GM23338 (cell line): ENCODE measurements around the gene PSMD12. TPM values are rescaled to one million over a fixed set of nuclear protein-coding genes. Genes with fewer than 3 reads are reported as not detected.

Source experiments
- ATAC-seq: fragments of 200-7000 bp; cut with Tn5 transposase; 3 replicates; pipeline ENCODE4 v1.9.1; 2020
- DNase-seq: peaks from one replicate; pipeline ENCODE4 v3.0.0-alpha.2; 2015; ENCODE audit warnings: low spot score
- H2AFZ ChIP-seq: fragments of 200-600 bp; sonication (generic); 2 replicates; pipeline ENCODE4 v1.8.0; 2016; ENCODE audit warnings: antibody characterized with exemption, mild to moderate bottlenecking, moderate library complexity
- H3F3A ChIP-seq: fragments of 200-600 bp; sonication (generic); replicated peaks from 2 replicates; pipeline ENCODE4 v1.8.0; 2017; ENCODE audit warnings: antibody characterized with exemption, mixed run types, low read depth
- H3K27ac ChIP-seq: fragments of 200-600 bp; sonication (generic); 2 replicates; pipeline ENCODE4 v1.6.1; 2016; ENCODE audit warnings: low read depth
- H3K27me3 ChIP-seq: fragments of 200-600 bp; sonication (generic); 2 replicates; pipeline ENCODE4 v1.8.0; 2016; ENCODE audit warnings: mild to moderate bottlenecking, mixed run types, moderate library complexity; ENCODE audit not compliant: insufficient read depth
- H3K36me3 ChIP-seq: fragments of 200-600 bp; sonication (generic); 2 replicates; pipeline ENCODE4 v1.8.0; 2016; ENCODE audit warnings: mild to moderate bottlenecking; ENCODE audit not compliant: insufficient read depth
- H3K4me1 ChIP-seq: fragments of 200-600 bp; sonication (generic); 2 replicates; pipeline ENCODE4 v1.8.0; 2016; ENCODE audit warnings: mild to moderate bottlenecking, moderate library complexity; ENCODE audit not compliant: insufficient read depth
- H3K4me2 ChIP-seq: fragments of 200-600 bp; sonication (generic); 2 replicates; pipeline ENCODE4 v1.7.1; 2017; ENCODE audit warnings: mixed run types
- H3K4me3 ChIP-seq: fragments of 200-600 bp; sonication (generic); 2 replicates; pipeline ENCODE4 v1.6.1; 2016; ENCODE audit warnings: mixed run types
- H3K79me2 ChIP-seq: fragments of 200-600 bp; sonication (generic); replicated peaks from 2 replicates; pipeline ENCODE4 v1.8.0; 2017; ENCODE audit warnings: mild to moderate bottlenecking; ENCODE audit not compliant: insufficient read depth
- H3K9me2 ChIP-seq: fragments of 200-600 bp; sonication (generic); 2 replicates; pipeline ENCODE4 v1.8.0; 2017; ENCODE audit not compliant: insufficient read depth
- H4K20me1 ChIP-seq: fragments of 200-600 bp; sonication (generic); replicated peaks from 2 replicates; pipeline ENCODE4 v1.8.0; 2017; ENCODE audit warnings: mild to moderate bottlenecking; ENCODE audit not compliant: insufficient read depth
- H3K27ac Mint-ChIP-seq: 2 replicates; pipeline ENCODE4 v1.8.0; 2020; ENCODE audit warnings: inconsistent platforms, mild to moderate bottlenecking, moderate library complexity, mixed read lengths
- H3K27me3 Mint-ChIP-seq: 3 replicates; pipeline ENCODE4 v1.8.0; 2022; ENCODE audit warnings: low read depth, mild to moderate bottlenecking, moderate library complexity, mixed read lengths, inconsistent platforms; ENCODE audit not compliant: insufficient read depth, poor library complexity
- H3K36me3 Mint-ChIP-seq: 3 replicates; pipeline ENCODE4 v1.8.0; 2021; ENCODE audit warnings: low read depth, mild to moderate bottlenecking, inconsistent platforms, moderate library complexity, mixed read lengths
- H3K4me1 Mint-ChIP-seq: 3 replicates; pipeline ENCODE4 v1.8.0; 2020; ENCODE audit warnings: mild to moderate bottlenecking, inconsistent platforms, mixed read lengths
- H3K4me3 Mint-ChIP-seq: 3 replicates; pipeline ENCODE4 v1.8.0; 2021; ENCODE audit warnings: moderate library complexity, mild to moderate bottlenecking, inconsistent platforms, mixed read lengths
- H3K9me3 Mint-ChIP-seq: 3 replicates; pipeline ENCODE4 v1.8.0; 2020; ENCODE audit warnings: moderate library complexity, mild to moderate bottlenecking, inconsistent platforms, mixed read lengths
- CREB1 ChIP-seq: fragments of 250-450 bp; sonication (Bioruptor Pico); IDR thresholded peaks from 2 replicates; pipeline ENCODE4 v1.5.0; 2020; ENCODE audit warnings: low read depth, mild to moderate bottlenecking, moderate library complexity
- CTCF ChIP-seq, 2 experiments: fragments of 200-600 bp in 1 of 2; sonication (generic) in 1 of 2; conservative IDR thresholded peaks; 2 replicates each; pipeline versions ENCODE4 v1.5.1 to v1.6.1; 2016 to 2017; ENCODE audit warnings: antibody characterized with exemption in 2 of 2, low read depth in 2 of 2, mild to moderate bottlenecking in 2 of 2, moderate library complexity in 1 of 2
- EZH2 ChIP-seq: fragments of 200-600 bp; sonication (generic); IDR thresholded peaks from one replicate; pipeline ENCODE4 v1.8.0; 2017; ENCODE audit warnings: antibody characterized with exemption, mild to moderate bottlenecking, low read depth; ENCODE audit not compliant: unreplicated experiment
- JUNB ChIP-seq: IDR thresholded peaks from one replicate; pipeline ENCODE4 v1.6.1; 2016; ENCODE audit warnings: antibody characterized with exemption; ENCODE audit not compliant: unreplicated experiment
- NANOG ChIP-seq: IDR thresholded peaks from 2 replicates; pipeline ENCODE4 v1.6.1; 2016; ENCODE audit warnings: antibody characterized with exemption, borderline replicate concordance
- POLR2AphosphoS5 ChIP-seq: IDR thresholded peaks from 2 replicates; pipeline ENCODE4 v1.6.1; 2016; ENCODE audit warnings: antibody characterized with exemption, low read depth
- STAT1 ChIP-seq: IDR thresholded peaks from one replicate; pipeline ENCODE4 v1.6.1; 2016; ENCODE audit warnings: antibody characterized with exemption; ENCODE audit not compliant: unreplicated experiment
- ZNF331 ChIP-seq: fragments of 250-450 bp; sonication (Bioruptor Pico); IDR thresholded peaks from 2 replicates; pipeline ENCODE4 v1.5.0; 2020; ENCODE audit warnings: low read depth, mild to moderate bottlenecking, moderate library complexity
- polyA plus RNA-seq: library from polyadenylated mRNA; unstranded; fragments of >200 nt; fragmentation: Nextera tagmentation; extraction: Ambion mirVana; gene quantifications from 2 replicates; pipeline ENCODE4 v1.2.1, GENCODE V29; 2016
- total RNA-seq: library from RNA; depleted of rRNA; stranded (reverse); fragments of >200 nt; shearing (Covaris generic); gene quantifications from 2 replicates; pipeline ENCODE4 v1.2.3, GENCODE V29; 2014
- TF ChIP-seq, protein P1 (sequence below): IDR thresholded peaks from one replicate; pipeline ENCODE4 v1.6.1; 2018; ENCODE audit warnings: antibody characterized with exemption; ENCODE audit not compliant: unreplicated experiment
- TF ChIP-seq, protein P2 (sequence below): IDR thresholded peaks from 2 replicates; pipeline ENCODE4 v1.6.1; 2016; ENCODE audit warnings: antibody characterized with exemption

PSMD12 gene
- total and polyA plus RNA-seq, 2 experiments from 2014 or later, result 73.7 to 146 TPM

GRCh38 chr17:67290711-67291291, 75.6 kb downstream of the PSMD12 start (continued):
- TF ChIP-seq CTCF (conservative IDR thresholded peaks at IDR 0.05; ENCODE audit: low read depth in 2 of 2), result no peak
- no peak for TF ChIP-seq EZH2
- TF ChIP-seq STAT1, result no peak
- TF ChIP-seq NANOG, result no peak
- TF ChIP-seq, protein P1, sequence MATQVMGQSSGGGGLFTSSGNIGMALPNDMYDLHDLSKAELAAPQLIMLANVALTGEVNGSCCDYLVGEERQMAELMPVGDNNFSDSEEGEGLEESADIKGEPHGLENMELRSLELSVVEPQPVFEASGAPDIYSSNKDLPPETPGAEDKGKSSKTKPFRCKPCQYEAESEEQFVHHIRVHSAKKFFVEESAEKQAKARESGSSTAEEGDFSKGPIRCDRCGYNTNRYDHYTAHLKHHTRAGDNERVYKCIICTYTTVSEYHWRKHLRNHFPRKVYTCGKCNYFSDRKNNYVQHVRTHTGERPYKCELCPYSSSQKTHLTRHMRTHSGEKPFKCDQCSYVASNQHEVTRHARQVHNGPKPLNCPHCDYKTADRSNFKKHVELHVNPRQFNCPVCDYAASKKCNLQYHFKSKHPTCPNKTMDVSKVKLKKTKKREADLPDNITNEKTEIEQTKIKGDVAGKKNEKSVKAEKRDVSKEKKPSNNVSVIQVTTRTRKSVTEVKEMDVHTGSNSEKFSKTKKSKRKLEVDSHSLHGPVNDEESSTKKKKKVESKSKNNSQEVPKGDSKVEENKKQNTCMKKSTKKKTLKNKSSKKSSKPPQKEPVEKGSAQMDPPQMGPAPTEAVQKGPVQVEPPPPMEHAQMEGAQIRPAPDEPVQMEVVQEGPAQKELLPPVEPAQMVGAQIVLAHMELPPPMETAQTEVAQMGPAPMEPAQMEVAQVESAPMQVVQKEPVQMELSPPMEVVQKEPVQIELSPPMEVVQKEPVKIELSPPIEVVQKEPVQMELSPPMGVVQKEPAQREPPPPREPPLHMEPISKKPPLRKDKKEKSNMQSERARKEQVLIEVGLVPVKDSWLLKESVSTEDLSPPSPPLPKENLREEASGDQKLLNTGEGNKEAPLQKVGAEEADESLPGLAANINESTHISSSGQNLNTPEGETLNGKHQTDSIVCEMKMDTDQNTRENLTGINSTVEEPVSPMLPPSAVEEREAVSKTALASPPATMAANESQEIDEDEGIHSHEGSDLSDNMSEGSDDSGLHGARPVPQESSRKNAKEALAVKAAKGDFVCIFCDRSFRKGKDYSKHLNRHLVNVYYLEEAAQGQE, result no peak
- no peak for TF ChIP-seq CREB1 (CRISPR knock-in tag)

DNA sequence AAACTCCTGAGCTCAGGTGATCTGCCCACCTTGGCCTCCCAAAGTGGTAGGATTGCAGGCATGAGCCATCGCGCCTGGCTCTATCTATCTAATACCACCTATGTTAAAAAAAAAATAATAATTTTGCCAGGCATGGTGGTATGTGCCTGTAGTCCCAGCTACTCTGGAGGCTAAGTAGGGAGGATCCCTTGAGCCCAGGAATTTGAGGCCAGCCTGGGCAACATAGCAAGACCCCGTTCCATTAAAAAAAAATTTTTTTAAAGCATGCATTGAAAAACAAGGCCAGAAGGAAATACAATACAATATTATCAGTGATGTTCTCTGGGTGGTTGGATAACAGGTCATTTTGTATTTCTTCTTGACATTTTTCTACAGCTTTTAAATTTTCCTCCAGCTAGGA, 76.1 kb downstream of the PSMD12 start:
- H3K4me3 Mint-ChIP-seq, result no peak overlapping the region
- ATAC-seq, result no peak

GRCh38 chr17:67289181-67289876, 77.0 kb downstream of the PSMD12 start:
- peak; percentile 25 for ATAC-seq
- TF ChIP-seq, protein P2, sequence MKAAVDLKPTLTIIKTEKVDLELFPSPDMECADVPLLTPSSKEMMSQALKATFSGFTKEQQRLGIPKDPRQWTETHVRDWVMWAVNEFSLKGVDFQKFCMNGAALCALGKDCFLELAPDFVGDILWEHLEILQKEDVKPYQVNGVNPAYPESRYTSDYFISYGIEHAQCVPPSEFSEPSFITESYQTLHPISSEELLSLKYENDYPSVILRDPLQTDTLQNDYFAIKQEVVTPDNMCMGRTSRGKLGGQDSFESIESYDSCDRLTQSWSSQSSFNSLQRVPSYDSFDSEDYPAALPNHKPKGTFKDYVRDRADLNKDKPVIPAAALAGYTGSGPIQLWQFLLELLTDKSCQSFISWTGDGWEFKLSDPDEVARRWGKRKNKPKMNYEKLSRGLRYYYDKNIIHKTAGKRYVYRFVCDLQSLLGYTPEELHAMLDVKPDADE, result no peak
- TF ChIP-seq JUNB, result no peak
- TF ChIP-seq ZNF331 (CRISPR knock-in tag), result no peak

More for the DNA sequence above, 76.1 kb downstream of the PSMD12 start:
- Histone ChIP-seq H4K20me1 (no peaks in the 10 kb centered on the region), H3K36me3 (no peaks in the 10 kb centered on the region), H3K27ac (no peak overlapping the region), H3K27me3 (no peaks in the 10 kb centered on the region), H3K9me2 (no peaks in the 10 kb centered on the region), H3K4me2 (no peak overlapping the region), H3F3A (no peaks in the 10 kb centered on the region), H3K4me1 (no peaks in the 10 kb centered on the region), H2AFZ (0 out of 2 replicates have a peak overlapping the region, but pooled peaks have one; percentile 95), H3K4me3 (no peak overlapping the region), H3K79me2 (no peaks in the 10 kb centered on the region)
- peaks cover 5% of the 10 kb centered on the region for H3K27me3 Mint-ChIP-seq
- no peak overlapping the region for H3K27ac Mint-ChIP-seq
- no peaks in the 10 kb centered on the region for H3K9me3 Mint-ChIP-seq
- no peaks in the 10 kb centered on the region for H3K36me3 Mint-ChIP-seq
- TF ChIP-seq POLR2AphosphoS5, result no peak
- H3K4me1 Mint-ChIP-seq, result peaks cover 7% of the 10 kb centered on the region; the same call in 2 of the 3 replicates
- DNase-seq, result no peak

More at GRCh38 chr17:67289181-67289876, 77.0 kb downstream of the PSMD12 start:
- Histone ChIP-seq H3K4me1 (no peaks in the 10 kb centered on the region), H3K36me3 (no peaks in the 10 kb centered on the region), H3K4me2 (no peak overlapping the region), H4K20me1 (no peaks in the 10 kb centered on the region), H3K79me2 (no peaks in the 10 kb centered on the region), H2AFZ (peak overlapping the region; percentile 95), H3F3A (no peaks in the 10 kb centered on the region), H3K27ac (no peak overlapping the region), H3K4me3 (no peak overlapping the region), H3K9me2 (no peaks in the 10 kb centered on the region), H3K27me3 (no peaks in the 10 kb centered on the region)
- H3K9me3 Mint-ChIP-seq, result no peaks in the 10 kb centered on the region
- peaks cover 7% of the 10 kb centered on the region; the same call in 2 of the 3 replicates for H3K4me1 Mint-ChIP-seq
- peak; percentile 27 for DNase-seq
- H3K36me3 Mint-ChIP-seq, result no peaks in the 10 kb centered on the region
- peaks cover 5% of the 10 kb centered on the region for H3K27me3 Mint-ChIP-seq
- no peak overlapping the region for H3K27ac Mint-ChIP-seq
- H3K4me3 Mint-ChIP-seq, result no peak overlapping the region
